Nephron progenitor cell (in vitro differentiated cells): ENCODE measurements around the gene RSBN1L.

Source experiments
- DNase-seq: peaks from one replicate; pipeline ENCODE4 v3.0.0; 2021
- H3K27ac Mint-ChIP-seq: 2 replicates; pipeline ENCODE4 v1.8.0; 2021; ENCODE audit warnings: mild to moderate bottlenecking, moderate library complexity, mixed read lengths
- H3K27me3 Mint-ChIP-seq: 2 replicates; pipeline ENCODE4 v1.8.0; 2021; ENCODE audit warnings: mild to moderate bottlenecking, low read depth, mixed read lengths; ENCODE audit not compliant: poor library complexity
- H3K36me3 Mint-ChIP-seq: 2 replicates; pipeline ENCODE4 v1.8.0; 2021; ENCODE audit warnings: low read depth, mixed read lengths
- H3K4me1 Mint-ChIP-seq: 2 replicates; pipeline ENCODE4 v1.8.0; 2021; ENCODE audit warnings: mixed read lengths
- H3K4me3 Mint-ChIP-seq: 2 replicates; pipeline ENCODE4 v1.8.0; 2021; ENCODE audit warnings: mild to moderate bottlenecking, moderate library complexity, mixed read lengths
- H3K9me3 Mint-ChIP-seq: 2 replicates; pipeline ENCODE4 v1.8.0; 2021; ENCODE audit warnings: mild to moderate bottlenecking, moderate library complexity, mixed read lengths
- CTCF ChIP-seq: fragments of 200-600 bp; sonication (generic); IDR thresholded peaks from 2 replicates; pipeline ENCODE4 v1.5.0; 2021; ENCODE audit warnings: antibody characterized with exemption

The RSBN1L gene

GRCh38 chr7:77808517-77808916 is 112.3 kb downstream of the RSBN1L start:
- no peak for TF ChIP-seq CTCF
- H3K27ac Mint-ChIP-seq: no peak overlapping the region
- DNase-seq: no peak
- no peaks in the 10 kb centered on the region for H3K27me3 Mint-ChIP-seq
- peaks cover 55% of the 10 kb centered on the region for H3K9me3 Mint-ChIP-seq
- peaks cover 70% of the 10 kb centered on the region for H3K36me3 Mint-ChIP-seq
- H3K4me3 Mint-ChIP-seq: no peak overlapping the region
- no peaks in the 10 kb centered on the region for H3K4me1 Mint-ChIP-seq

GRCh38 chr7:77811516-77812289 is 115.4 kb downstream of the RSBN1L start:
- no peaks in the 10 kb centered on the region for H3K27me3 Mint-ChIP-seq
- no peak overlapping the region for H3K27ac Mint-ChIP-seq
- H3K4me1 Mint-ChIP-seq: no peaks in the 10 kb centered on the region
- no peak for TF ChIP-seq CTCF
- no peak overlapping the region for H3K4me3 Mint-ChIP-seq
- H3K36me3 Mint-ChIP-seq: peaks cover 57% of the 10 kb centered on the region
- DNase-seq: no peak
- peaks cover 44% of the 10 kb centered on the region for H3K9me3 Mint-ChIP-seq

- Mint-ChIP-seq H3K36me3 (peaks cover 57% of the 10 kb centered on the region), H3K4me1 (no peaks in the 10 kb centered on the region), H3K27me3 (no peaks in the 10 kb centered on the region), H3K4me3 (no peak overlapping the region), H3K9me3 (peaks cover 44% of the 10 kb centered on the region), H3K27ac (no peak overlapping the region)
- DNase-seq: no peak
- no peak for TF ChIP-seq CTCF
Measured at GRCh38 chr7:77812290-77812685, 116.0 kb downstream of the RSBN1L start.

GRCh38 chr7:77813180-77813579 is 116.9 kb downstream of the RSBN1L start:
- H3K4me1 Mint-ChIP-seq: no peaks in the 10 kb centered on the region
- no peaks in the 10 kb centered on the region for H3K27me3 Mint-ChIP-seq
- H3K4me3 Mint-ChIP-seq: no peak overlapping the region
- DNase-seq: no peak
- peaks cover 44% of the 10 kb centered on the region for H3K9me3 Mint-ChIP-seq
- no peak for TF ChIP-seq CTCF
- H3K36me3 Mint-ChIP-seq: peaks cover 57% of the 10 kb centered on the region
- no peak overlapping the region for H3K27ac Mint-ChIP-seq

- TF ChIP-seq CTCF: no peak
- Mint-ChIP-seq H3K27ac (no peak overlapping the region), H3K36me3 (peaks cover 86% of the 10 kb centered on the region), H3K4me1 (no peaks in the 10 kb centered on the region), H3K9me3 (peaks cover 88% of the 10 kb centered on the region), H3K4me3 (no peak overlapping the region), H3K27me3 (no peaks in the 10 kb centered on the region)
- no peak for DNase-seq
Measured at GRCh38 chr7:77819021-77819420, 122.8 kb downstream of the RSBN1L start.

- Mint-ChIP-seq H3K9me3 (peaks cover 95% of the 10 kb centered on the region), H3K4me3 (no peak overlapping the region), H3K36me3 (peaks cover 91% of the 10 kb centered on the region), H3K27ac (no peak overlapping the region), H3K4me1 (no peaks in the 10 kb centered on the region), H3K27me3 (no peaks in the 10 kb centered on the region)
- TF ChIP-seq CTCF: no peak
- no peak for DNase-seq
Measured at GRCh38 chr7:77820967-77821366, 124.7 kb downstream of the RSBN1L start.
